GM19455 (cell line): Measurements from ENCODE around the gene OASL.
"Not testable (repeated sequence)": the region's sequence is repeated elsewhere in the genome, so short reads cannot be mapped to it uniquely, and the experiment has no call there.

ENCODE experiments used
- ATAC-seq: cut with Tn5 transposase; IDR thresholded peaks from one replicate; pipeline ENCODE4 v1.9.1; 2021; ENCODE audit not compliant: unreplicated experiment

OASL gene

GRCh38 chr12:121038861-121039668 lies at the start of gene OASL:
Gene OASL (minus strand): TSS chr12:121039246. CDS start chr12:121038971, 275 bp downstream.
- ATAC-seq: peak; percentile 78

GRCh38 chr12:121088195-121088585 lies 49.1 kb upstream of the OASL start:
- ATAC-seq: no peak

GRCh38 chr12:121087467-121088194 lies 48.6 kb upstream of the OASL start:
- no peak for ATAC-seq

GRCh38 chr12:121086781-121087295 lies 47.8 kb upstream of the OASL start:
- no peak for ATAC-seq

GRCh38 chr12:121085506-121086353 lies 46.7 kb upstream of the OASL start:
- no peak for ATAC-seq

GRCh38 chr12:121085069-121085468 lies 46.0 kb upstream of the OASL start:
- ATAC-seq: no peak

- ATAC-seq: no peak
These were observed 45.2 kb upstream of the OASL start for GRCh38 chr12:121084229-121084628.

- ATAC-seq: no peak
These were observed 41.9 kb upstream of the OASL start for GRCh38 chr12:121080909-121081308.

GRCh38 chr12:121079736-121080272 lies 40.8 kb upstream of the OASL start:
- ATAC-seq: no peak

- not testable (repeated sequence) for ATAC-seq
These were observed 38.4 kb upstream of the OASL start for GRCh38 chr12:121077440-121077839.

GRCh38 chr12:121075911-121076310 lies 36.9 kb upstream of the OASL start:
- not testable (repeated sequence) for ATAC-seq

GRCh38 chr12:121072147-121072546 lies 33.1 kb upstream of the OASL start:
- no peak for ATAC-seq

- no peak for ATAC-seq
These were observed 30.2 kb upstream of the OASL start for GRCh38 chr12:121069206-121069605.

- no peak for ATAC-seq
These were observed 26.3 kb upstream of the OASL start for GRCh38 chr12:121065345-121065744.

GRCh38 chr12:121064586-121064985 lies 25.5 kb upstream of the OASL start:
- ATAC-seq: not testable (repeated sequence)

- no peak for ATAC-seq
These were observed 25.1 kb upstream of the OASL start for GRCh38 chr12:121064116-121064515.

GRCh38 chr12:121062391-121063045 lies 23.5 kb upstream of the OASL start:
- no peak for ATAC-seq

- ATAC-seq: no peak
These were observed 22.8 kb upstream of the OASL start for GRCh38 chr12:121061831-121062230.

- ATAC-seq: peak; percentile 77
These were observed 21.3 kb upstream of the OASL start for GRCh38 chr12:121060149-121061001.
